GM23338 (cell line): ENCODE measurements around the gene HDGFL2. TPM values are rescaled to one million over a fixed set of nuclear protein-coding genes. Genes with fewer than 3 reads are reported as not detected.

ENCODE experiments used
- ATAC-seq: fragments of 200-7000 bp; cut with Tn5 transposase; 3 replicates; pipeline ENCODE4 v1.9.1; 2020
- DNase-seq: peaks from one replicate; pipeline ENCODE4 v3.0.0-alpha.2; 2015; ENCODE audit warnings: low spot score
- H2AFZ ChIP-seq: fragments of 200-600 bp; sonication (generic); 2 replicates; pipeline ENCODE4 v1.8.0; 2016; ENCODE audit warnings: antibody characterized with exemption, mild to moderate bottlenecking, moderate library complexity
- H3F3A ChIP-seq: fragments of 200-600 bp; sonication (generic); replicated peaks from 2 replicates; pipeline ENCODE4 v1.8.0; 2017; ENCODE audit warnings: antibody characterized with exemption, mixed run types, low read depth
- H3K27ac ChIP-seq: fragments of 200-600 bp; sonication (generic); 2 replicates; pipeline ENCODE4 v1.6.1; 2016; ENCODE audit warnings: low read depth
- H3K27me3 ChIP-seq: fragments of 200-600 bp; sonication (generic); 2 replicates; pipeline ENCODE4 v1.8.0; 2016; ENCODE audit warnings: mild to moderate bottlenecking, mixed run types, moderate library complexity; ENCODE audit not compliant: insufficient read depth
- H3K36me3 ChIP-seq: fragments of 200-600 bp; sonication (generic); 2 replicates; pipeline ENCODE4 v1.8.0; 2016; ENCODE audit warnings: mild to moderate bottlenecking; ENCODE audit not compliant: insufficient read depth
- H3K4me1 ChIP-seq: fragments of 200-600 bp; sonication (generic); 2 replicates; pipeline ENCODE4 v1.8.0; 2016; ENCODE audit warnings: mild to moderate bottlenecking, moderate library complexity; ENCODE audit not compliant: insufficient read depth
- H3K4me2 ChIP-seq: fragments of 200-600 bp; sonication (generic); 2 replicates; pipeline ENCODE4 v1.7.1; 2017; ENCODE audit warnings: mixed run types
- H3K4me3 ChIP-seq: fragments of 200-600 bp; sonication (generic); 2 replicates; pipeline ENCODE4 v1.6.1; 2016; ENCODE audit warnings: mixed run types
- H3K79me2 ChIP-seq: fragments of 200-600 bp; sonication (generic); replicated peaks from 2 replicates; pipeline ENCODE4 v1.8.0; 2017; ENCODE audit warnings: mild to moderate bottlenecking; ENCODE audit not compliant: insufficient read depth
- H3K9me2 ChIP-seq: fragments of 200-600 bp; sonication (generic); 2 replicates; pipeline ENCODE4 v1.8.0; 2017; ENCODE audit not compliant: insufficient read depth
- H4K20me1 ChIP-seq: fragments of 200-600 bp; sonication (generic); replicated peaks from 2 replicates; pipeline ENCODE4 v1.8.0; 2017; ENCODE audit warnings: mild to moderate bottlenecking; ENCODE audit not compliant: insufficient read depth
- H3K27ac Mint-ChIP-seq: 2 replicates; pipeline ENCODE4 v1.8.0; 2020; ENCODE audit warnings: inconsistent platforms, mild to moderate bottlenecking, moderate library complexity, mixed read lengths
- H3K27me3 Mint-ChIP-seq: 3 replicates; pipeline ENCODE4 v1.8.0; 2022; ENCODE audit warnings: low read depth, mild to moderate bottlenecking, moderate library complexity, mixed read lengths, inconsistent platforms; ENCODE audit not compliant: insufficient read depth, poor library complexity
- H3K36me3 Mint-ChIP-seq: 3 replicates; pipeline ENCODE4 v1.8.0; 2021; ENCODE audit warnings: low read depth, mild to moderate bottlenecking, inconsistent platforms, moderate library complexity, mixed read lengths
- H3K4me1 Mint-ChIP-seq: 3 replicates; pipeline ENCODE4 v1.8.0; 2020; ENCODE audit warnings: mild to moderate bottlenecking, inconsistent platforms, mixed read lengths
- H3K4me3 Mint-ChIP-seq: 3 replicates; pipeline ENCODE4 v1.8.0; 2021; ENCODE audit warnings: moderate library complexity, mild to moderate bottlenecking, inconsistent platforms, mixed read lengths
- H3K9me3 Mint-ChIP-seq: 3 replicates; pipeline ENCODE4 v1.8.0; 2020; ENCODE audit warnings: moderate library complexity, mild to moderate bottlenecking, inconsistent platforms, mixed read lengths
- EZH2 ChIP-seq: fragments of 200-600 bp; sonication (generic); IDR thresholded peaks from one replicate; pipeline ENCODE4 v1.8.0; 2017; ENCODE audit warnings: antibody characterized with exemption, mild to moderate bottlenecking, low read depth; ENCODE audit not compliant: unreplicated experiment
- EZH2phosphoT487 ChIP-seq: fragments of 200-600 bp; sonication (generic); IDR thresholded peaks from one replicate; pipeline ENCODE4 v1.8.1; 2018; ENCODE audit warnings: antibody characterized with exemption; ENCODE audit not compliant: unreplicated experiment
- NANOG ChIP-seq: IDR thresholded peaks from 2 replicates; pipeline ENCODE4 v1.6.1; 2016; ENCODE audit warnings: antibody characterized with exemption, borderline replicate concordance
- POLR2AphosphoS5 ChIP-seq: IDR thresholded peaks from 2 replicates; pipeline ENCODE4 v1.6.1; 2016; ENCODE audit warnings: antibody characterized with exemption, low read depth
- STAT1 ChIP-seq: IDR thresholded peaks from one replicate; pipeline ENCODE4 v1.6.1; 2016; ENCODE audit warnings: antibody characterized with exemption; ENCODE audit not compliant: unreplicated experiment
- ZNF114 ChIP-seq: fragments of 250-450 bp; sonication (Bioruptor Pico); IDR thresholded peaks from 2 replicates; pipeline ENCODE4 v1.5.0; 2020; ENCODE audit warnings: mild to moderate bottlenecking, moderate library complexity
- ZNF331 ChIP-seq: fragments of 250-450 bp; sonication (Bioruptor Pico); IDR thresholded peaks from 2 replicates; pipeline ENCODE4 v1.5.0; 2020; ENCODE audit warnings: low read depth, mild to moderate bottlenecking, moderate library complexity
- polyA plus RNA-seq: library from polyadenylated mRNA; unstranded; fragments of >200 nt; fragmentation: Nextera tagmentation; extraction: Ambion mirVana; gene quantifications from 2 replicates; pipeline ENCODE4 v1.2.1, GENCODE V29; 2016
- total RNA-seq: library from RNA; depleted of rRNA; stranded (reverse); fragments of >200 nt; shearing (Covaris generic); gene quantifications from 2 replicates; pipeline ENCODE4 v1.2.3, GENCODE V29; 2014
- TF ChIP-seq, protein P1 (sequence below): IDR thresholded peaks from one replicate; pipeline ENCODE4 v1.6.1; 2018; ENCODE audit warnings: antibody characterized with exemption; ENCODE audit not compliant: unreplicated experiment
- TF ChIP-seq, protein P2 (sequence below): IDR thresholded peaks from 2 replicates; pipeline ENCODE4 v1.6.1; 2016; ENCODE audit warnings: antibody characterized with exemption

Gene HDGFL2
- total and polyA plus RNA-seq, 2 experiments from 2014 or later: 64.8 to 113 TPM

DNA sequence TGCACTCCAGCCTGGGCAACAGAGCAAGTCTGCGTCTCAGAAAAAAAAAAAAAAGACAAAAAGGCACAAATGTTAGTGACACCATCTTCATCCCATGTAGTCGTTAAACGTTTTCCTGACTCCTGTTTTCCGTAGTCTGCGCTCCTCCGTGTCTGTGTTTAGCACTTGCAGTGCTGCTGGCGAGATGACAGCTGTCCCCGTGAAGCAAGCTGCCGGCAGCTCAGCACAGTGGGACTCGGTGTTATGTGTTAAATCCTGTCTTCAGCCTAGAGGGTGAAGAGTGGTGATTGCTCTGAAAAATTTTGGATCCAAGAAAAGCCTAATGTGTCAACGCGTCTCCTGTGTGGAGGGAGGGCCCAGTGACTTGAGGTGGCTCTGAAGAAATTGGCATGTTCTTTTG, 32.9 kb upstream of the HDGFL2 start:
- no peak for TF ChIP-seq NANOG
- TF ChIP-seq, protein P1, sequence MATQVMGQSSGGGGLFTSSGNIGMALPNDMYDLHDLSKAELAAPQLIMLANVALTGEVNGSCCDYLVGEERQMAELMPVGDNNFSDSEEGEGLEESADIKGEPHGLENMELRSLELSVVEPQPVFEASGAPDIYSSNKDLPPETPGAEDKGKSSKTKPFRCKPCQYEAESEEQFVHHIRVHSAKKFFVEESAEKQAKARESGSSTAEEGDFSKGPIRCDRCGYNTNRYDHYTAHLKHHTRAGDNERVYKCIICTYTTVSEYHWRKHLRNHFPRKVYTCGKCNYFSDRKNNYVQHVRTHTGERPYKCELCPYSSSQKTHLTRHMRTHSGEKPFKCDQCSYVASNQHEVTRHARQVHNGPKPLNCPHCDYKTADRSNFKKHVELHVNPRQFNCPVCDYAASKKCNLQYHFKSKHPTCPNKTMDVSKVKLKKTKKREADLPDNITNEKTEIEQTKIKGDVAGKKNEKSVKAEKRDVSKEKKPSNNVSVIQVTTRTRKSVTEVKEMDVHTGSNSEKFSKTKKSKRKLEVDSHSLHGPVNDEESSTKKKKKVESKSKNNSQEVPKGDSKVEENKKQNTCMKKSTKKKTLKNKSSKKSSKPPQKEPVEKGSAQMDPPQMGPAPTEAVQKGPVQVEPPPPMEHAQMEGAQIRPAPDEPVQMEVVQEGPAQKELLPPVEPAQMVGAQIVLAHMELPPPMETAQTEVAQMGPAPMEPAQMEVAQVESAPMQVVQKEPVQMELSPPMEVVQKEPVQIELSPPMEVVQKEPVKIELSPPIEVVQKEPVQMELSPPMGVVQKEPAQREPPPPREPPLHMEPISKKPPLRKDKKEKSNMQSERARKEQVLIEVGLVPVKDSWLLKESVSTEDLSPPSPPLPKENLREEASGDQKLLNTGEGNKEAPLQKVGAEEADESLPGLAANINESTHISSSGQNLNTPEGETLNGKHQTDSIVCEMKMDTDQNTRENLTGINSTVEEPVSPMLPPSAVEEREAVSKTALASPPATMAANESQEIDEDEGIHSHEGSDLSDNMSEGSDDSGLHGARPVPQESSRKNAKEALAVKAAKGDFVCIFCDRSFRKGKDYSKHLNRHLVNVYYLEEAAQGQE: no peak
- Histone ChIP-seq H2AFZ (no peak overlapping the region), H3K4me3 (no peak overlapping the region), H4K20me1 (peaks cover 43% of the 10 kb centered on the region), H3K4me2 (no peak overlapping the region), H3K27ac (no peak overlapping the region), H3K4me1 (no peaks in the 10 kb centered on the region), H3K36me3 (peaks cover 44% of the 10 kb centered on the region), H3K79me2 (peaks cover 31% of the 10 kb centered on the region), H3K9me2 (no peaks in the 10 kb centered on the region), H3K27me3 (no peaks in the 10 kb centered on the region), H3F3A (peaks cover 21% of the 10 kb centered on the region; the same call in 1 of the 2 replicates)
- H3K4me3 Mint-ChIP-seq: no peak overlapping the region
- peaks cover 7% of the 10 kb centered on the region; the same call in 2 of the 3 replicates for H3K4me1 Mint-ChIP-seq
- DNase-seq: no peak
- H3K36me3 Mint-ChIP-seq: peaks cover 81% of the 10 kb centered on the region
- H3K27me3 Mint-ChIP-seq: peaks cover 22% of the 10 kb centered on the region
- H3K27ac Mint-ChIP-seq: no peak overlapping the region
- no peaks in the 10 kb centered on the region; the same call in 2 of the 3 replicates for H3K9me3 Mint-ChIP-seq
- no peak for ATAC-seq

DNA sequence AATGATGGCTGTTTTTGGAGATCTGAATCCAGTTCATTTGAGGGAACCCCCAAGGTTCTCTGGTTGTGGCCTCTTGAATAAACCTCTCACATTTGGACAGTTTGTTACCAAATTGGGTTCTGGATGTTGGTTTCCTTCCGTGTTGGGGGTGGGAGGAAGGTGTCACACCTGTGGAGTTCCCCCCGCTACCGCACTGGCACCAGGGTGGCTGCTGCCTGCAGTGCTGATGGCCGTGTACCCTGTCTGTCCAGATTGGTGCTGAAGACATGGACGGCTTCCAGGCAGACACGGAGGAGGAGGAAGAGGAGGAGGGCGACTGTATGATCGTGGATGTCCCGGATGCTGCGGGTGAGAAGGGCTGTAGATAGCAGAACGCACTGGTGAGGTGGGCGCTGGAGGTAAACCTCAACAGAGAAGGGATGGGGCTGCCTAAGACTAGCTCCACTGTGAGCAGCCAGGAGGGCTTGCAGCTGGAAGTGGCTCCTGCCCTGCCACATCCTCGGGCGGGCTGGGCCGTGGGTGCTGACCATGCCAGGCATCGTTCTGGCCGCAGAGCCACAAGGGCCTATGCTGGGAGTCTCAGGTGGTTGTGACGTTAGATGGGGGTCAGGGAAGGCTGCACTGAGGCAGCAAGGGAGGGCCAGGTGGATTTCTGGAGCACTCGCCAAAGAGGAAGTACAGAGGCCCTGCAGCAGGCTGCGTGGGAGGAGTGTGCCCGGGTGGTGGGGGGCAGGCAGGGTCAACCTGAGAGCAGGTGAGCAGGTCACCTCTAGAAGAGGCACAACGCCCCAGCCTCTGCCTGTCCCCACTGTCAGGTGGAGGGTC, 29.9 kb upstream of the HDGFL2 start:
- H3K27ac ChIP-seq: no peak overlapping the region
- H3K4me2 ChIP-seq: no peak overlapping the region
- H3K36me3 ChIP-seq: peaks cover 27% of the 10 kb centered on the region
- Mint-ChIP-seq H3K4me1 (peaks cover 10% of the 10 kb centered on the region; the same call in 2 of the 3 replicates), H3K9me3 (no peaks in the 10 kb centered on the region; the same call in 2 of the 3 replicates), H3K36me3 (peaks cover 60% of the 10 kb centered on the region), H3K27me3 (peaks cover 31% of the 10 kb centered on the region), H3K27ac (peak overlapping the region; percentile 52; the same call in 1 of the 2 replicates), H3K4me3 (0 out of 3 replicates have a peak overlapping the region, but pooled peaks have one; percentile 21)
- no peak overlapping the region for H2AFZ ChIP-seq
- H3K79me2 ChIP-seq: peaks cover 21% of the 10 kb centered on the region
- no peaks in the 10 kb centered on the region for H3K4me1 ChIP-seq
- H3K9me2 ChIP-seq: no peaks in the 10 kb centered on the region
- no peak overlapping the region for H3K4me3 ChIP-seq
- H4K20me1 ChIP-seq: peaks cover 43% of the 10 kb centered on the region
- no peak for ATAC-seq
- DNase-seq: no peak
- H3K27me3 ChIP-seq: no peaks in the 10 kb centered on the region
- peaks cover 34% of the 10 kb centered on the region; the same call in 1 of the 2 replicates for H3F3A ChIP-seq
- TF ChIP-seq EZH2phosphoT487: no peak
- TF ChIP-seq EZH2: no peak
- TF ChIP-seq ZNF114 (CRISPR knock-in tag): no peak
- TF ChIP-seq, protein P2, sequence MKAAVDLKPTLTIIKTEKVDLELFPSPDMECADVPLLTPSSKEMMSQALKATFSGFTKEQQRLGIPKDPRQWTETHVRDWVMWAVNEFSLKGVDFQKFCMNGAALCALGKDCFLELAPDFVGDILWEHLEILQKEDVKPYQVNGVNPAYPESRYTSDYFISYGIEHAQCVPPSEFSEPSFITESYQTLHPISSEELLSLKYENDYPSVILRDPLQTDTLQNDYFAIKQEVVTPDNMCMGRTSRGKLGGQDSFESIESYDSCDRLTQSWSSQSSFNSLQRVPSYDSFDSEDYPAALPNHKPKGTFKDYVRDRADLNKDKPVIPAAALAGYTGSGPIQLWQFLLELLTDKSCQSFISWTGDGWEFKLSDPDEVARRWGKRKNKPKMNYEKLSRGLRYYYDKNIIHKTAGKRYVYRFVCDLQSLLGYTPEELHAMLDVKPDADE: no peak
- TF ChIP-seq STAT1: no peak
- no peak for TF ChIP-seq ZNF331 (CRISPR knock-in tag)
- no peak for TF ChIP-seq NANOG
- TF ChIP-seq, protein P1: no peak
- TF ChIP-seq POLR2AphosphoS5: no peak; the same call in 1 of the 2 replicates
